ENCODE data around the gene QRICH2. TPM values are rescaled to one million over a fixed set of nuclear protein-coding genes. Genes with fewer than 3 reads are reported as not detected.

The QRICH2 gene
- total and polyA plus RNA-seq, 10 of the 15 experiments (the other 5 are each of a cell fraction or from before 2014, with no cell fraction given): 0.04 to 0.72 (median 0.25) TPM

- RAD21 ChIA-PET (ENCODE audit: unreplicated experiment): interaction anchor here (0.9 to 18.5 kb wide), 8 partner anchors 10 to 149 kb away, joined by 3 to 419 read pairs (median 32); partner anchors contain the start of gene UBALD2
- no peaks in the 10 kb centered on the region for H3K9me3 ChIP-seq (replicated peaks; ENCODE audit: control insufficient read depth, insufficient read depth, low read length)
- peaks cover 45% of the 10 kb centered on the region for H3K79me2 ChIP-seq (ENCODE audit: control insufficient read depth, insufficient read depth, low read length)
- H3K4me1 ChIP-seq (ENCODE audit: control insufficient read depth, insufficient read depth, low read length): peaks cover 48% of the 10 kb centered on the region
- in situ Hi-C loops (cut with MboI): loop anchor here (25.0 kb wide), 2 partner anchors 1190 to 1890 kb away; partner anchors contain the start of gene SYNGR2
- CTCF ChIA-PET: interaction anchor here (0.6 to 10.6 kb wide), 12 partner anchors 10 to 259 kb away, joined by 3 to 160 read pairs (median 3); no protein-coding TSS in a partner anchor
- ATAC-seq (peak; percentile 11), FAIRE-seq (peak; percentile 56), DNase-seq (ENCODE audit: low read depth, low spot score) (no peak)
- peak overlapping the region; percentile 99 for H3K9ac ChIP-seq (ENCODE audit: control insufficient read depth, insufficient read depth, low read length)
- peak overlapping the region; percentile 58; the same call in 1 of the 2 replicates for H3K4me3 ChIP-seq
- WGBS (ENCODE audit: insufficient coverage, insufficient replicate concordance, low lambda C conversion rate, missing lambda C conversion rate): 24% methylated on average over 19 of the region's 19 CpGs
- no peaks in the 10 kb centered on the region for H3K27me3 ChIP-seq (replicated peaks in 1 of 2; ENCODE audit: control insufficient read depth in 2 of 2, insufficient read depth in 2 of 2, low read length in 1 of 2)
- peak overlapping the region; percentile 99 for H3K27ac ChIP-seq (ENCODE audit: control insufficient read depth, insufficient read depth)
- peak overlapping the region; percentile 30 for H2AFZ ChIP-seq (ENCODE audit: control insufficient read depth, low read depth, low read length)
- SMC1A ChIA-PET (ENCODE audit: uncharacterized antibody, unreplicated experiment): interaction anchor here (0.9 to 10.2 kb wide), 10 partner anchors 8 to 169 kb away, joined by 3 to 152 read pairs (median 7); partner anchors contain the start of genes EXOC7 and UBALD2
- POLR2A ChIA-PET: interaction anchor here (0.6 to 17.9 kb wide), 9 partner anchors 10 to 1585 kb away, joined by 3 to 427 read pairs (median 4); partner anchors contain the start of genes MRPL38, RNF157 and UBALD2
- peak overlapping the region; percentile 99 for H3K4me2 ChIP-seq (ENCODE audit: control insufficient read depth, insufficient read depth)
- H3K36me3 ChIP-seq (ENCODE audit: control insufficient read depth in 2 of 2, insufficient read depth in 2 of 2, low read length in 1 of 2): no peaks in the 10 kb centered on the region; a peak in 1 of 4 replicates
- intact Hi-C loops (cut with micrococcal nuclease; ENCODE audit: unreplicated experiment): no loop called here
- no TSS peak for BruUV-seq (replicated peaks)
- H4K20me1 ChIP-seq (ENCODE audit: control insufficient read depth, insufficient read depth): no peaks in the 10 kb centered on the region
- TF ChIP-seq CREM (IDR thresholded peaks at IDR 0.05; ENCODE audit: low read depth) (peak; percentile 71; the same call in 1 of the 2 replicates), CUX1 (IDR thresholded peaks at IDR 0.05; ENCODE audit: insufficient replicate concordance, low read depth, low read length) (peak; percentile 43), DPF2 (IDR thresholded peaks at IDR 0.05) (peak; percentile 78), NBN (IDR thresholded peaks at IDR 0.05) (peak; percentile 11), POU2F2 (IDR thresholded peaks at IDR 0.05; ENCODE audit: borderline replicate concordance, low read depth, low read length) (peak; percentile 5; the same call in 2 of the 3 replicates), POLR2AphosphoS5 (IDR thresholded peaks at IDR 0.05; ENCODE audit: low read length) (peak; percentile 6; the same call in 1 of the 2 replicates), EGR1 (IDR thresholded peaks at IDR 0.05; ENCODE audit: borderline replicate concordance in 1 of 2, low read depth in 2 of 2, low read length in 2 of 2) (peak in 1 of 2 experiments; percentile 97; a peak in 2 of 3 replicates), TCF3 (IDR thresholded peaks at IDR 0.05; ENCODE audit: borderline replicate concordance, insufficient read depth, low read depth, low read length) (peak; percentile 11; the same call in 1 of the 2 replicates), ZNF592 (IDR thresholded peaks at IDR 0.05) (no peak), YY1 (IDR thresholded peaks at IDR 0.05; ENCODE audit: low read depth, low read length) (peak; percentile 27; the same call in 1 of the 2 replicates), SMC3 (IDR thresholded peaks at IDR 0.05; ENCODE audit: borderline replicate concordance, low read length) (no peak), FOXK2 (IDR thresholded peaks at IDR 0.05) (no peak), TCF12 (IDR thresholded peaks at IDR 0.05; ENCODE audit: low read depth, low read length) (0 out of 2 replicates have a peak, but pooled peaks have one; percentile 28)
These were observed 35.3 kb downstream of the QRICH2 start for GRCh38 chr17:76272541-76273444.
